ENCODE data around the gene TRPV2. TPM values are rescaled to one million over a fixed set of nuclear protein-coding genes. Genes with fewer than 3 reads are reported as not detected.

Gene TRPV2
- total RNA-seq, 3 donors from 2014 or later: 4.8 to 15.2 (median 13.3) TPM

GRCh38 chr17:16461606-16461866 is 46.2 kb downstream of the TRPV2 start:
- no peaks in the 10 kb centered on the region for H3K9me3 ChIP-seq
- no peak for ATAC-seq
- no peaks in the 10 kb centered on the region for H3K36me3 ChIP-seq (ENCODE audit: low read depth)
- no peak overlapping the region for H3K4me3 ChIP-seq
- DNase-seq: peak in 1 of 3 donors; percentile 29
- intact Hi-C loops (cut with DNase I, micrococcal nuclease): no loop called here
- no peak for TF ChIP-seq CTCF (IDR thresholded peaks at IDR 0.05)
- peaks cover 34% of the 10 kb centered on the region for H3K4me1 ChIP-seq (ENCODE audit: low read depth)

GRCh38 chr17:16462070-16462864 is 46.9 kb downstream of the TRPV2 start:
- Histone ChIP-seq H3K4me3 (no peak overlapping the region), H3K4me1 (ENCODE audit: low read depth) (peaks cover 39% of the 10 kb centered on the region), H3K9me3 (no peaks in the 10 kb centered on the region), H3K36me3 (ENCODE audit: low read depth) (no peaks in the 10 kb centered on the region)
- DNase-seq (peak in 1 of 3 donors; percentile 50), ATAC-seq (no peak)
- no peak for TF ChIP-seq CTCF (IDR thresholded peaks at IDR 0.05)
- intact Hi-C loops (cut with DNase I, micrococcal nuclease): no loop called here

GRCh38 chr17:16463358-16464302 is 48.3 kb downstream of the TRPV2 start:
- no peak overlapping the region for H3K4me3 ChIP-seq
- no peaks in the 10 kb centered on the region for H3K36me3 ChIP-seq (ENCODE audit: low read depth)
- intact Hi-C loops (cut with DNase I, micrococcal nuclease): no loop called here
- DNase-seq (peak; percentile 90 to 96 (median 91)), ATAC-seq (peak; percentile 71)
- peaks cover 39% of the 10 kb centered on the region for H3K4me1 ChIP-seq (ENCODE audit: low read depth)
- peak; percentile 38 for TF ChIP-seq CTCF (IDR thresholded peaks at IDR 0.05)
- no peaks in the 10 kb centered on the region for H3K9me3 ChIP-seq

- Histone ChIP-seq H3K9me3 (no peaks in the 10 kb centered on the region), H3K4me1 (ENCODE audit: low read depth) (peaks cover 41% of the 10 kb centered on the region), H3K36me3 (ENCODE audit: low read depth) (no peaks in the 10 kb centered on the region), H3K4me3 (no peak overlapping the region)
- DNase-seq: peak; percentile 58 to 61 (median 60)
- peak; percentile 27 for ATAC-seq
- intact Hi-C loops (cut with DNase I, micrococcal nuclease): no loop called here
- no peak for TF ChIP-seq CTCF (IDR thresholded peaks at IDR 0.05)
Observed at GRCh38 chr17:16464303-16465051, 49.1 kb downstream of the TRPV2 start.

GRCh38 chr17:16465052-16465312 is 49.6 kb downstream of the TRPV2 start:
- no peak for TF ChIP-seq CTCF (IDR thresholded peaks at IDR 0.05)
- Histone ChIP-seq H3K4me3 (no peak overlapping the region), H3K4me1 (ENCODE audit: low read depth) (peaks cover 41% of the 10 kb centered on the region), H3K36me3 (ENCODE audit: low read depth) (no peaks in the 10 kb centered on the region), H3K9me3 (no peaks in the 10 kb centered on the region)
- no peak for DNase-seq
- intact Hi-C loops (cut with DNase I, micrococcal nuclease): no loop called here
- no peak for ATAC-seq

Data from mucosa of descending colon (tissue), 3 donors.